Measurements from ENCODE around the gene EZR. TPM values are rescaled to one million over a fixed set of nuclear protein-coding genes. Genes with fewer than 3 reads are reported as not detected.

Gene EZR
- polyA plus RNA-seq, 2 of the 4 experiments (the other 2 are of a cell fraction): 219 to 254 TPM

- ATAC-seq: peak in 1 of 2 experiments; percentile 6; a peak in 2 of 6 replicates
- no peak overlapping the region for H3K27ac ChIP-seq
- no peak for TF ChIP-seq HEYL (CRISPR knock-in tag; IDR thresholded peaks at IDR 0.05)
- no peak for TF ChIP-seq POLR2AphosphoS2 (conservative IDR thresholded peaks at IDR 0.05; ENCODE audit: low read length)
- no peak for TF ChIP-seq CHD2 (IDR thresholded peaks at IDR 0.05; ENCODE audit: low read length, partially characterized antibody)
- peaks cover 3% of the 10 kb centered on the region; the same call in 1 of the 3 replicates for H3K4me1 ChIP-seq
- CTCF ChIA-PET: interaction anchor here (0.7 to 2.8 kb wide), 4 partner anchors 11 to 195 kb away, joined by 3 to 6 read pairs (median 4); no protein-coding TSS in a partner anchor
- no peaks in the 10 kb centered on the region for H3K9me3 ChIP-seq
- POLR2A ChIA-PET: no interaction called here
- DNase-seq (ENCODE audit: low read depth in 1 of 2, low spot score in 1 of 2): no peak
- H3K4me3 ChIP-seq: no peak overlapping the region
- 72% methylated on average over 2 of the region's 2 CpGs for WGBS (ENCODE audit: missing lambda C conversion rate)
- FAIRE-seq: no peak
- no peak overlapping the region for H3K4me2 ChIP-seq
Observed at GRCh38 chr6:158776737-158777136, 42.4 kb downstream of the EZR start.

- ChIA-PET CTCF (interaction anchor here (0.7 to 2.8 kb wide), 3 partner anchors 10 to 196 kb away, joined by 3 to 6 read pairs (median 3); no protein-coding TSS in a partner anchor), POLR2A (no interaction called here)
- Histone ChIP-seq H3K27ac (no peak overlapping the region), H3K9me3 (no peaks in the 10 kb centered on the region), H3K4me3 (no peak overlapping the region), H3K4me1 (peaks cover 3% of the 10 kb centered on the region; the same call in 1 of the 3 replicates), H3K4me2 (no peak overlapping the region)
- 83% methylated on average over 5 of the region's 5 CpGs for WGBS (ENCODE audit: missing lambda C conversion rate)
- ATAC-seq (no peak), DNase-seq (ENCODE audit: low read depth in 1 of 2, low spot score in 1 of 2) (no peak), FAIRE-seq (no peak)
- TF ChIP-seq EHMT2 (IDR thresholded peaks at IDR 0.05; ENCODE audit: low read depth) (no peak), HEYL (CRISPR knock-in tag; IDR thresholded peaks at IDR 0.05) (no peak), FOXS1 (CRISPR knock-in tag; IDR thresholded peaks at IDR 0.05) (no peak)
- TF ChIP-seq, protein P1, sequence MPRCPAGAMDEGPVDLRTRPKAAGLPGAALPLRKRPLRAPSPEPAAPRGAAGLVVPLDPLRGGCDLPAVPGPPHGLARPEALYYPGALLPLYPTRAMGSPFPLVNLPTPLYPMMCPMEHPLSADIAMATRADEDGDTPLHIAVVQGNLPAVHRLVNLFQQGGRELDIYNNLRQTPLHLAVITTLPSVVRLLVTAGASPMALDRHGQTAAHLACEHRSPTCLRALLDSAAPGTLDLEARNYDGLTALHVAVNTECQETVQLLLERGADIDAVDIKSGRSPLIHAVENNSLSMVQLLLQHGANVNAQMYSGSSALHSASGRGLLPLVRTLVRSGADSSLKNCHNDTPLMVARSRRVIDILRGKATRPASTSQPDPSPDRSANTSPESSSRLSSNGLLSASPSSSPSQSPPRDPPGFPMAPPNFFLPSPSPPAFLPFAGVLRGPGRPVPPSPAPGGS (IDR thresholded peaks at IDR 0.05): no peak
Observed at GRCh38 chr6:158775832-158776231, 43.3 kb downstream of the EZR start.

GRCh38 chr6:158774717-158775449 lies 44.3 kb downstream of the EZR start:
- ChIA-PET POLR2A (no interaction called here), CTCF (interaction anchor here (0.6 to 2.8 kb wide), 3 partner anchors 9 to 144 kb away, joined by 3 to 6 read pairs (median 3); no protein-coding TSS in a partner anchor)
- Histone ChIP-seq H3K4me3 (no peak overlapping the region), H3K4me2 (no peak overlapping the region), H3K4me1 (peaks cover 3% of the 10 kb centered on the region; the same call in 1 of the 3 replicates), H3K9me3 (no peaks in the 10 kb centered on the region), H3K27ac (no peak overlapping the region)
- no peak for FAIRE-seq
- TF ChIP-seq ESRRA (IDR thresholded peaks at IDR 0.05; ENCODE audit: borderline replicate concordance, low read length): no peak
- TF ChIP-seq MYC (IDR thresholded peaks at IDR 0.05; ENCODE audit: borderline replicate concordance, low read length): no peak
- no peak for TF ChIP-seq POLR2AphosphoS2 (conservative IDR thresholded peaks at IDR 0.05; ENCODE audit: low read length)
- TF ChIP-seq HEYL (CRISPR knock-in tag; IDR thresholded peaks at IDR 0.05): no peak
- no peak for TF ChIP-seq MAX (IDR thresholded peaks at IDR 0.05)
- TF ChIP-seq CEBPB (IDR thresholded peaks at IDR 0.05): no peak
- TF ChIP-seq RCOR1 (IDR thresholded peaks at IDR 0.05; ENCODE audit: low read depth, low read length): no peak
- no peak for TF ChIP-seq TP53 (CRISPR knock-in tag; IDR thresholded peaks at IDR 0.05)
- TF ChIP-seq CBX8 (IDR thresholded peaks at IDR 0.05): no peak
- TF ChIP-seq NPAS2 (CRISPR knock-in tag; IDR thresholded peaks at IDR 0.05; ENCODE audit: borderline replicate concordance): no peak
- TF ChIP-seq POLR2A (IDR thresholded peaks at IDR 0.05; ENCODE audit: low read length): no peak
- TF ChIP-seq, protein P2, sequence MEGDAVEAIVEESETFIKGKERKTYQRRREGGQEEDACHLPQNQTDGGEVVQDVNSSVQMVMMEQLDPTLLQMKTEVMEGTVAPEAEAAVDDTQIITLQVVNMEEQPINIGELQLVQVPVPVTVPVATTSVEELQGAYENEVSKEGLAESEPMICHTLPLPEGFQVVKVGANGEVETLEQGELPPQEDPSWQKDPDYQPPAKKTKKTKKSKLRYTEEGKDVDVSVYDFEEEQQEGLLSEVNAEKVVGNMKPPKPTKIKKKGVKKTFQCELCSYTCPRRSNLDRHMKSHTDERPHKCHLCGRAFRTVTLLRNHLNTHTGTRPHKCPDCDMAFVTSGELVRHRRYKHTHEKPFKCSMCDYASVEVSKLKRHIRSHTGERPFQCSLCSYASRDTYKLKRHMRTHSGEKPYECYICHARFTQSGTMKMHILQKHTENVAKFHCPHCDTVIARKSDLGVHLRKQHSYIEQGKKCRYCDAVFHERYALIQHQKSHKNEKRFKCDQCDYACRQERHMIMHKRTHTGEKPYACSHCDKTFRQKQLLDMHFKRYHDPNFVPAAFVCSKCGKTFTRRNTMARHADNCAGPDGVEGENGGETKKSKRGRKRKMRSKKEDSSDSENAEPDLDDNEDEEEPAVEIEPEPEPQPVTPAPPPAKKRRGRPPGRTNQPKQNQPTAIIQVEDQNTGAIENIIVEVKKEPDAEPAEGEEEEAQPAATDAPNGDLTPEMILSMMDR (IDR thresholded peaks at IDR 0.05): no peak
- no peak for TF ChIP-seq EP300 (IDR thresholded peaks at IDR 0.05)
- TF ChIP-seq GATA3 (IDR thresholded peaks at IDR 0.05; ENCODE audit: borderline replicate concordance): no peak
- ATAC-seq: no peak
- WGBS (ENCODE audit: missing lambda C conversion rate): 90% methylated on average over 17 of the region's 17 CpGs
- DNase-seq (ENCODE audit: low read depth in 1 of 2, low spot score in 1 of 2): no peak

All from A549 (cell line).